Keratinocyte (primary cell): ENCODE measurements around the gene LRRC63. TPM values are rescaled to one million over a fixed set of nuclear protein-coding genes. Genes with fewer than 3 reads are reported as not detected.

Experiments used
- DNase-seq: peaks from one replicate; pipeline ENCODE4 v3.0.0-alpha.2; 2011; ENCODE audit warnings: low read depth, missing footprints, low spot score
- FAIRE-seq: peaks from 2 replicates; lab custom pipeline; 2011; peaks lifted over from hg19 to GRCh38; lab: Jason Lieb, UNC
- H2AFZ ChIP-seq: 2 replicates; pipeline ENCODE4 v1.6.0; 2012; ENCODE audit warnings: low read length, control low read depth, inconsistent platforms; ENCODE audit not compliant: control insufficient read depth
- H3K27ac ChIP-seq: 2 replicates; pipeline ENCODE4 v1.5.1; 2011; ENCODE audit warnings: low read length; ENCODE audit not compliant: control insufficient read depth, insufficient read depth
- H3K27me3 ChIP-seq: 3 replicates; pipeline ENCODE4 v1.6.0; 2011; ENCODE audit warnings: low read length; ENCODE audit not compliant: control insufficient read depth, insufficient read depth; ENCODE audit errors: extremely low read depth
- H3K36me3 ChIP-seq, 2 experiments: 2 replicates in 1 of 2; 3 replicates in 1 of 2; pipeline ENCODE4 v1.5.1; 2011; ENCODE audit warnings: low read length in 2 of 2, mild to moderate bottlenecking in 1 of 2; ENCODE audit not compliant: control insufficient read depth in 2 of 2, insufficient read depth in 2 of 2; ENCODE audit errors: extremely low read depth in 1 of 2
- H3K4me1 ChIP-seq: 3 replicates; pipeline ENCODE4 v1.5.1; 2011; ENCODE audit warnings: low read length; ENCODE audit not compliant: control insufficient read depth, insufficient read depth; ENCODE audit errors: extremely low read depth
- H3K4me2 ChIP-seq: 3 replicates; pipeline ENCODE4 v1.6.0; 2011; ENCODE audit warnings: low read depth, low read length; ENCODE audit not compliant: control insufficient read depth, insufficient read depth; ENCODE audit errors: extremely low read depth
- H3K4me3 ChIP-seq, 3 experiments: fragments of 200-600 bp in 1 of 3; sonication (generic) in 1 of 3; 2 replicates in 2 of 3; 3 replicates in 1 of 3; pipeline ENCODE4 v1.5.1; 2011 to 2016; ENCODE audit warnings: low read length in 3 of 3, mild to moderate bottlenecking in 3 of 3, control low read depth in 2 of 3, inconsistent platforms in 1 of 3, low read depth in 1 of 3, mixed read lengths in 1 of 3, mixed run types in 1 of 3, moderate library complexity in 1 of 3; ENCODE audit not compliant: control insufficient read depth in 2 of 3, insufficient read depth in 2 of 3; ENCODE audit errors: extremely low read depth in 1 of 3
- H3K79me2 ChIP-seq: 2 replicates; pipeline ENCODE4 v1.6.0; 2012; ENCODE audit warnings: low read length; ENCODE audit not compliant: control insufficient read depth, insufficient read depth
- H3K9ac ChIP-seq: 3 replicates; pipeline ENCODE4 v1.6.0; 2011; ENCODE audit warnings: low read length; ENCODE audit not compliant: control insufficient read depth, insufficient read depth; ENCODE audit errors: extremely low read depth
- H3K9me1 ChIP-seq: 3 replicates; pipeline ENCODE4 v1.6.0; 2011; ENCODE audit warnings: low read length; ENCODE audit not compliant: control insufficient read depth, insufficient read depth; ENCODE audit errors: extremely low read depth
- H3K9me3 ChIP-seq: 2 replicates; pipeline ENCODE4 v1.5.1; 2012; ENCODE audit warnings: low read depth, low read length; ENCODE audit not compliant: control insufficient read depth
- H4K20me1 ChIP-seq: 3 replicates; pipeline ENCODE4 v1.6.0; 2011; ENCODE audit warnings: low read length; ENCODE audit not compliant: control insufficient read depth, insufficient read depth; ENCODE audit errors: extremely low read depth
- CTCF ChIP-seq, 3 experiments: IDR thresholded peaks in 1 of 3; conservative IDR thresholded peaks in 1 of 3; optimal IDR thresholded peaks in 1 of 3; 2 replicates in 2 of 3; 3 replicates in 1 of 3; pipeline versions ENCODE3 to v1.5.1; 2011; ENCODE audit warnings: low read length in 3 of 3, mild to moderate bottlenecking in 3 of 3, moderate library complexity in 2 of 3, control low read depth in 1 of 3, inconsistent platforms in 1 of 3; ENCODE audit not compliant: insufficient read depth in 2 of 3; ENCODE audit errors: extremely low read depth in 1 of 3
- EZH2 ChIP-seq: IDR thresholded peaks from one replicate; pipeline ENCODE4 v1.6.1; 2012; ENCODE audit warnings: inconsistent platforms, mild to moderate bottlenecking, low read length, moderate library complexity
- dilution Hi-C: fragments of 300-500 bp; cut with MboI; formaldehyde crosslinking; loops from one replicate; pipeline ENCODE4 v1.7.0; 2020; ENCODE audit warnings: low sequenced_read_pairs; ENCODE audit not compliant: extremely low pct_ligation_motif_present
- polyA plus RNA-seq, 5 experiments: library from polyadenylated mRNA; depleted of rRNA in 3 of 5; stranded (reverse) in 3 of 5; stranded (forward) in 1 of 5; unstranded in 1 of 5; fragments of >200 nt; gene quantifications; 1 replicate in 1 of 5; 2 replicates in 3 of 5; 3 replicates in 1 of 5; pipeline versions ENCODE4 v1.2.1 to v1.2.3, GENCODE V29; 2011 to 2012; ENCODE audit warnings: missing spikeins in 2 of 5, low read depth in 1 of 5, low replicate concordance in 1 of 5

LRRC63 gene
- polyA plus RNA-seq, 1 donor (not counting 4 experiments of a cell fraction or from before 2014, with no cell fraction given) = not detected

DNA sequence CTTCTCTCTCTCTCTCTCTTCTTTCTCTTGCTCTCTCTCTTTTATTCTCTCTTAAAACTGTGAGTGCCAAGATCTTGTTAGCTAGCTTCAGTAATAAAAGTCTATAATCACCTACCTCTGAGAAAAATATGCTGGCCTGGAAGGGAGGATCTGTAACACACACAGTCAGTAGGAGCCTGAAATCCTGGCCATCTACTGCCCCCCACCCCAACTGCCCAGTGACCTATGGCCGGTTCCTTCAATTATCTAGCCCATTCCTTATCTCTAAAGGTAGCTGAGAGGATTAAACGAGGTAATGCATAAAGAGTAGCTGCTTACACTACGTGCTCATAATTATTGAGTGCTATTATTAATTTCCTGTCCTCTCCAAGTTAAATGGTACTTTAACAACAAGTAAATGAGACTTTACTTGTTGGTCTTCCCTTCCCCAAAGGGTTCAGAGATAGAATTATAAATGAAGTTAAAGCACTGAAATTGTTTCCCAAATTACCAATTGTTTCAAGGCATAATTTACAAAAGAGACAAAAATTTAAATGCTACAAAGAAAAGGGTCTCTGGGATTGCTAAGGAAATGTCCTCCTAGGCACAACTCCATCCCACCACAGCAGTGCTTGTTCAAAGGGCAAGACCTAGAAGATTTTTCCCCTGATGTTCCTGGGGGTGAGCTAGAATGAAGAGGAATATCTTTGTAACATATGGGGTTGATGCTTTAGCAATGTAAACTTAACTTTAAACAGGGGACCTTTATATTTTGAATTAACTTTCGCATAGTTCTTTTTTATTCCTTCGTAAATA is 31.6 kb upstream of the LRRC63 start:
- Histone ChIP-seq H2AFZ (no peak overlapping the region), H3K4me1 (peaks cover 3% of the 10 kb centered on the region), H3K27me3 (peaks cover 8% of the 10 kb centered on the region), H3K4me2 (no peak overlapping the region), H3K27ac (no peak overlapping the region), H3K9ac (no peak overlapping the region), H3K79me2 (no peaks in the 10 kb centered on the region), H4K20me1 (no peaks in the 10 kb centered on the region), H3K4me3 (no peak overlapping the region), H3K36me3 (no peaks in the 10 kb centered on the region), H3K9me1 (no peaks in the 10 kb centered on the region), H3K9me3 (no peaks in the 10 kb centered on the region)
- DNase-seq (no peak), FAIRE-seq (no peak)
- dilution Hi-C loops = no loop called here
- no peak for TF ChIP-seq CTCF (optimal IDR thresholded peaks at IDR 0.05 in 1 of 3, IDR thresholded peaks at IDR 0.05 in 1 of 3, conservative IDR thresholded peaks at IDR 0.05 in 1 of 3; ENCODE audit: extremely low read depth in 1 of 3, insufficient read depth in 2 of 3, low read length in 3 of 3)
- TF ChIP-seq EZH2 = no peak

DNA sequence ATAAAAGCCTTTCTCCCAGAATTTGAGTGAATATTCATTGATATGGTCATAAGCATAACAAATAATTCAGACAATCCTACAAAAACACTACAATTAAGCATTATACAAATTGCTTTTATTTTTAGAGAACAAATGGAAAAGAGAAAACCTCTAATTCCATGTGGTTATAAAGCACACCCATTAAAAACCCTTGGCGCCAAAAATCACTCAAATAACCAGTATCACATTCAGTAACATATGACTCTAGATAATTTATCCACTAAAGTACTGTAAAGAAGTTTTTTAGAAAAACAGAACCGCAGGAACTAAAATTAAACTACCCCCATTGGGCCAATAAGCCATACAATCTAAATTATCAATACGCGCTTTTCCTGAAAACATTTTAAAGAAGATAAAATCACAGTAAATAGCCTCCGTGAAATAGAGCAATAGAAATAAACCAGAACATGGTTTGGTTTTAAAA is 30.3 kb upstream of the LRRC63 start:
- Histone ChIP-seq H3K9me3 (no peaks in the 10 kb centered on the region), H3K36me3 (no peaks in the 10 kb centered on the region), H3K79me2 (no peaks in the 10 kb centered on the region), H3K9me1 (no peaks in the 10 kb centered on the region), H3K4me2 (no peak overlapping the region), H2AFZ (no peak overlapping the region), H3K27me3 (peaks cover 8% of the 10 kb centered on the region), H3K9ac (no peak overlapping the region), H3K4me3 (no peak overlapping the region), H4K20me1 (no peaks in the 10 kb centered on the region), H3K4me1 (peaks cover 3% of the 10 kb centered on the region), H3K27ac (no peak overlapping the region)
- FAIRE-seq (no peak), DNase-seq (no peak)
- dilution Hi-C loops = no loop called here
- TF ChIP-seq CTCF (optimal IDR thresholded peaks at IDR 0.05 in 1 of 3, IDR thresholded peaks at IDR 0.05 in 1 of 3, conservative IDR thresholded peaks at IDR 0.05 in 1 of 3; ENCODE audit: extremely low read depth in 1 of 3, insufficient read depth in 2 of 3, low read length in 3 of 3) (no peak), EZH2 (no peak)
